ENCODE data around the gene RAPGEF5.

RAPGEF5 gene

GRCh38 chr7:22296265-22296566 is 60.7 kb downstream of the RAPGEF5 start:
- no peak for DNase-seq (ENCODE audit: low read depth)
- no peak overlapping the region for H3K4me3 ChIP-seq (ENCODE audit: low read length)
- no peak for TF ChIP-seq CTCF (conservative IDR thresholded peaks at IDR 0.05; ENCODE audit: low read depth, low read length)

DNA sequence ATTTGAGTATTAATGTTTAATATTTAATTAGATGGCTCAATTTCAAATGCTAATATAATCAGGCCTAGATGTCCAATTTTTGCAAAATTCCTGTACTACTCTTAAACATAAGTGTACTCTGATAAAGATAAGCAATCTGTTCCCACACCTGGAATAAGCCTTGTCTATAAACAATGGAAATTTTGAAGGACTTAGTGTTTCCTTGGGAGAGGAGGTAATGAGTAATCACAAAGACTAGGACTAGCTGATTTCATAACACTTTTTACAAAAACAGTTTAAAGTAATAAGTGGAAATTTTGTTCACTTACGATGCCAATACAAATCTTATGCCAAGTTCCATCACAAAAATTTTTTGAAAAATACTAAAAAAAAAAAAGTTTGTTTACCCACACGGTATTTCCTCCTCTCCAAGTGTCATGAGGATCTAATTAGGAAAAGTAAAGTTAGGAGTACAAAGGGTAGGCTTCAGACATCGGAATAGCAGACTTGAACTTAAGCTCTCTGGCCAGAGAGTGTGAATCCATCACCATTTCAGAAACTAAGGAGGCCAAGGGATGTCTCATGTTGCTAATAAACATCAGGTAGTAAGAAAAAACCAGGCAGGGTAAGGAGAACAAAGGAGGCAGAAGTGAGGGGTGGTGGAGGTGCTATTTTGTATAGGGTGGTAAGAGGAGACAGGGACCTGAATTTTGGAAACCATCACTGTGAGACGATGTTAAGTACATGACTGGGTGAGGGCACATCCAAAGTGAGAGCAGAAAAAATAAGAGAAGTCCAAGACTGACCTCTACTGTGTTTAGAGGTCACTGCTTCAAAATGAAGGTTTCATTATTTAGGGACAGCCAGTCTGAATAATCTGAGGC is 61.3 kb downstream of the RAPGEF5 start:
- H3K4me3 ChIP-seq (ENCODE audit: low read length) = no peak overlapping the region
- DNase-seq (ENCODE audit: low read depth) = no peak
- TF ChIP-seq CTCF (conservative IDR thresholded peaks at IDR 0.05; ENCODE audit: low read depth, low read length) = peak; percentile 19

DNA sequence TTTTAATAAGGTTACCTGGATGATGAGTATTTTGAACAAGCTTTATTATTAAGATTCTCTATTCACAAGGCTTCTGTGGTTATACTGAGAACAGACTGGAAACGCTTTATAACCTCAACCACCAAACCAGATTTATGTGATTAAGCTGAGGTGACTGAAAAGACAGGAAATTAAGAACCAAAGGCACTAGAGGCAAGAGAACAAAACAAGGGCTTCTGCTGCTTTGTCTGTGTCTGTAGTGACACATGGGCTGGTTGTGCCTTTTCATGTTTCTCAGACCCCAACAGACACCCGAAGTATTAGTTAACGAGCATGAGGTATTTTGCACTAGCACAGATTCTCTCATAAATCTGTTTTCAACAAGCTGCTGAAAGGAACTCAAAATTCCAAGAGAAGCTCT is 64.4 kb downstream of the RAPGEF5 start:
- no peak for DNase-seq (ENCODE audit: low read depth)
- no peak overlapping the region for H3K4me3 ChIP-seq (ENCODE audit: low read length)

GRCh38 chr7:22291977-22292376 is 65.0 kb downstream of the RAPGEF5 start:
- TF ChIP-seq CTCF (conservative IDR thresholded peaks at IDR 0.05; ENCODE audit: low read depth, low read length) = no peak
- DNase-seq (ENCODE audit: low read depth) = no peak
- H3K4me3 ChIP-seq (ENCODE audit: low read length) = no peak overlapping the region

More for the DNA sequence above, 64.4 kb downstream of the RAPGEF5 start:
- no peak for TF ChIP-seq CTCF (conservative IDR thresholded peaks at IDR 0.05; ENCODE audit: low read depth, low read length)

GRCh38 chr7:22288202-22288601 is 68.8 kb downstream of the RAPGEF5 start:
- no peak overlapping the region for H3K4me3 ChIP-seq (ENCODE audit: low read length)
- TF ChIP-seq CTCF (conservative IDR thresholded peaks at IDR 0.05; ENCODE audit: low read depth, low read length) = no peak
- DNase-seq (ENCODE audit: low read depth) = no peak

- no peak for TF ChIP-seq CTCF (conservative IDR thresholded peaks at IDR 0.05; ENCODE audit: low read depth, low read length)
- no peak for DNase-seq (ENCODE audit: low read depth)
- H3K4me3 ChIP-seq (ENCODE audit: low read length) = no peak overlapping the region
Observed at GRCh38 chr7:22287412-22287811, 69.5 kb downstream of the RAPGEF5 start.

- DNase-seq (ENCODE audit: low read depth) = no peak
- no peak for TF ChIP-seq CTCF (conservative IDR thresholded peaks at IDR 0.05; ENCODE audit: low read depth, low read length)
- H3K4me3 ChIP-seq (ENCODE audit: low read length) = no peak overlapping the region
Observed at GRCh38 chr7:22286436-22286835, 70.5 kb downstream of the RAPGEF5 start.

Measured in retinal pigment epithelial cell (primary cell).